HG02678 (cell line): ENCODE measurements around the gene MCTP2.

Source experiments
- ATAC-seq: cut with Tn5 transposase; IDR thresholded peaks from one replicate; pipeline ENCODE4 v1.9.1; 2021; ENCODE audit warnings: mild to moderate bottlenecking, moderate library complexity; ENCODE audit not compliant: unreplicated experiment

MCTP2 gene

DNA sequence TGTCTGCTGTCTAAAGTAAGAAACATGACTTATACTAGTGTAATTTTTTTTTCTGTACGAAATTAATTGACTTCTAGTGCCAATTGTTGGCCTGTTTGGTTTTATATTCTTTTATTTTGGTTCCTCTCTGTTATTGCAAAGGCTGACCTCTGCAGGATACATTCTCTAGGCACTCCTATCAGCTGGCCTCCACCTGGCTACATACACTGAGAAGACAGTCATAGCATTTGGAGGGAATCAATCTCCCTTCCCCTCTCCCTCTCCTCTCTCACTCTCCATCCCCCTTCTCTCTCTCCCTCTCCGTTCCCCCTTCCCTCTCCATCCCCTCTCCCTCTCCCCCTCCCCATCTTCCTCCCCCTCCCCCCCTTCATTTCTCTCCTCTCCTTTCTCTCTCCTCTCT is 116.7 kb downstream of the MCTP2 start:
- no peak for ATAC-seq

DNA sequence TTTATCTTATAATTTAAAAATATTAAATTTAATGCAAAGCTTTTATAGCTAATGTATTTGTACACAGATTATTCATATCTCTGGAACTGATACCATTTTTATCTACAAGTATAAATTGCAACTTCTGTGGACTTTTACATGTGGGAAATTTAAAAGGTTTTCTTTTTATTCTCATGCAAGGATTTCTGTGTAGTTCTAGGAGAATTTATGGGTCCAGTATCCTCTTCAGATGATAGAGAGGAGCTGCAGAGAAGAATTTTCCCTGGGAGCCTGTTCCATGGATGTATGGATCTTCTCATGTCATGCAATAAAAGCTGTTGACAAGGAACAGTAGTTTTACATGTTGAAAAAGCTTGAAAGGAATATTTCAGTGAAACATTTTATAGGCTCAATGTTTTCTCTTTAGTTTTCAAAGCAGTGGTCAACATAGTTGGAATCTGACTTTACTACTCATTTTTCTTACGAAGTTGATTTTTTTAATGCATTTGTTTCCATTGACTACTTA is 119.7 kb downstream of the MCTP2 start:
- no peak for ATAC-seq

DNA sequence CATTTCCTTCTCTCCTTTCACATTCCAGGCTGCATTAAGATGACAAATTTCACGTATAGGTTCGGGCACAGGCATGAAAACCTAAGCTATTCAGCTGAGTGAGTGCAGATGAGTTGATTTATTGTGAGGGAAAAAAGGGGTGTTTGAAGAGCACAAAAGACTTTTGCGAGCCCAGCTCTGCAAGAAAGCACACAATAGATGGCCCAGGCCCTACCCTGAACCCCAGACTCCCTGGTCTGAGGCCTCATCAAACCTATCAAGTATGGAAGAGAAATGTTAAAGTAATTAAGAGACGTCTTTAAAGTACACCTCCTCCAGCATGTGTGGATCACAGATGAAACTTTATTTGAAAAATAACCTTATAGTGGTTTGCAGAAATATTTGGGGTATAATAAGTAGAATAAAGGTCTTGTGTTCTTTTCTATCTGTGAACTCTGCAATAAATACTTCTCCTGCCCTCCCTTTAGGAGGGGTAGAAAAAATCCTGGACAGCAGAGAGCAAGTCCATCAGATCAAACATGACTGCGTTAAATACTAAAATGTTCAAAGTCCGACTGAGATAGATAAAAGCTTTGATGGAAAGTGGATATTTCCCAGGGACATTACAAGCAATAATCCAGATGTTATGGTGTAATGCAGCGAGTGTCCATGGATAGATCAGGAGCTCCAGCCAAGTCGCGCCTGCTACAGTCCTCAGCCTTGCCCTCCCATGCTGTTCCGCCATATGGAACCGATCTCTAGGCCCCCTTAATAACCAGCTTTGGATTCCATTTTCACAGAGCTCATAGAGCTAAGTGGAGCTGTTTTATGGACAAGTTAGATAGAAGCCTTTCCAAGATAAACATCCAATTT is 121.5 kb downstream of the MCTP2 start:
- no peak for ATAC-seq

DNA sequence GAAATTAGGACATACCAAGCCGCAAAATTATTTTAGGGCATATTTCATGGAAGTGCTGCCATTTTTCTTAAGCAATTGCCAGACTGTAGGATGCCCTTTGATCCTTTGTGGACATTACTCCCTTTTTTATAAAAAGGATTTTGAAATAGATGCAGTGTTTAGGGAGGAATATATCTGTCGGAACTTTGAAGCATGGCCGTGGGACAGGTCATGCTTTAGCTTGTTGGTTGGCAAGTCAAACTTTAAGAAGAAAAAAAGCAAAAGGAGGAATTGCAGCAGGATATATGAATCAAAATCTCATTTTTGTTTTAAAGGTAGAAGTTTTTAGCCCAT is 122.1 kb downstream of the MCTP2 start:
- no peak for ATAC-seq

DNA sequence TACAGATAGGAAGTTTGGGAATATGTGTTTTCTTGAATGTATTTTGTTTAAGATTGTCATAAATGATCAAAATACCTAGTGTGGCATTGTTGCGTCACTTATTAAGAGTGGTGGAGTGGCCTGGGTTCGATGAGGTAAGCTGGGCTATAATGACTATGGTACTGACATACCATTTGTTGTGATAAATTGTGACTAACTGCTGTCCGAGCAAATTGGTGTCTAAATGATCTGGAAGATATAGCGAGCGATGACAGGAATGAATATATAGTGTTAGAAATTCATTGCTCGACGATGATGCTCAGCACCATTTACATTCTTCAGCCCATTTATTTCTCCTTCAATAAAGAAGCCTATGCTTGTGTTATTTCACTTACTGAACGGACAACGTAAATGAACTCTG is 123.3 kb downstream of the MCTP2 start:
- ATAC-seq = no peak

DNA sequence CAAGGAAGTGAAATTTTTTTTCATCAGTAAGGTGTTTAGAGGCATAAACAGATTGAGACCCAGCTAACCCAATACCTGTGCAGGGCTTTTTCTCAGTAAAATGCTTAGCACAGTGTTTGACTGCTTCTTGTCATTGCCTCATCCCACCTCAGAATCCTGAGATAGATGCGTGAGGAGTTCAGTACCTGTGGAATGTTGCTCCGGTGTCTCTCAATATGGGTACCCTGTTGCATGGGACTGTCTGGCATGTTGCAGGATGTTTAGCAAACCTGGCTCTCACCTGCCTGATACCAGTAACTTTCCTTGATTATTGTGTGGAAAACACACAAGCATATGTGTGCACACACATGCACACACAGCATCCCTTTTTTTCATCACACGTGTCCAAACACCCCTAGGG is 128.4 kb downstream of the MCTP2 start:
- no peak for ATAC-seq

DNA sequence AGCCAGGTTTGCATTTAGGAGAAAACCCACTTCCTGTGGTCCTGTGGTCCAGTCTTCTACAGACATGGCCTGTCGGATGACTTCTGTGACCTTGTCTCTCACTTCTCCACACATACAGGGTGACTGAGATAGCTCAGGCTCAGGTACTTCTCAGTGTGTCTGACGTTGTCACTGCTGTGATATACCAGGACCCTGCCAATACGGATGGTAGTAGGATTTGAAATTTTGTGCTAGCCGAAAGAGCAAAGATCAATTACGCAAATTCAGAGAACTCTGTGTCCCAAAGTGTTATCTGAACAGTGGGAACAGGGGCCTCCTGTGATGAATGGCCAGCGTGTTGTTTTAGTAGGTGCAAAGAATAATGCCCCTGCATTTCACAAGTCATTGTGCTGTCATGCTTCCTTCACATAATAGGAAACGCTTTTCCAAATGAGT is 128.9 kb downstream of the MCTP2 start:
- no peak for ATAC-seq

DNA sequence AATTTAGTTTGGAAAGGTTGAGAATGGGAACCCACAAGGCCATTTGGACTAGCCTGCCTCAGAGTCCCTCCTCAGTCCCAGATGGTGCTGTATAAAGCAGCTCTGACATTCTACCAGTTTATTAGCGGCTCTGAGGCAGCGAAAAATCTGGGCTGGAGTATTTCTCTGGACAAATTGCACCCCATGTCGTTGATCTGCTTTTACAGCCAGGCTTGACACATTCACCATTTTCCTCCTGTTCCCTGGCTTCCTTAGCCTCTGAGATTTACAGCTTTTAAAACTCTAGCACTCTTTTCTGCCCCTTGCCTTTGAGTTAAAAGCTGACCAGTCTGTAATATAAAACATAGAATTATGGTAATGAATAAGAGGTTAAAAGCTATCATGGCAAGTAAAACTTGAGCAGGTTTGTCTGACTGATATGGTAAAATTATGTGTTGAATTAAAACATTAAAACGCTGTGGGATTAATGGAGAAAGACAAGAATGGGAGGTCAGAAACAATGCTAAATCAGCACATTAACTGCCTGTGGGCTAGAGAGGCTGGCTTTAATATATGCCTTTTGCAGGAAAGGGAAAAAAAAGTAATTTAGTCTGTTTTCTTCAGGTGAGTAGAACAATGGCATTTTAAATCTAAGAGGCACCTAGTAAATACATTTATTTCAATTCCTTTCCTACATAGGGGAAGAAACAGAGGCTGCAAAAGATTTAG is 131.2 kb downstream of the MCTP2 start:
- no peak for ATAC-seq

DNA sequence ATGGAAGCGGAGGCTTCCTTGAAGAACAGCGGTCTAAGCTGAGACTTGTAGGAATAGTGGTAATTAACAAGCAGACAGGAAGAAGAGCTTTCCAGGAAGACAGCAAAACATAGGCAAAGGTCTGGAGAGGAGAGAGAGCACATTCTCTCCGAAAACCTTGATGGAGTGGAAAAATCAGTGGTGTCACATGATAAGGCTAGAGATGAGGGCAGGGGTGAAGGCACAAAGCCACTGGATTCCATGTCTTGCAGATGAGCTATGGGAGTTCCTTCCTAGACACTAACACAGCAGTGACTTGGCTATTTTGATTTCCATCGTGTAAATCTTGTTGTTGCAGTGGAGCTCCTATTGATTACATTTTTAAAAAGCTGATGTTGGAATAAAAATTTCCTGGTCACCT is 132.0 kb downstream of the MCTP2 start:
- ATAC-seq = no peak

DNA sequence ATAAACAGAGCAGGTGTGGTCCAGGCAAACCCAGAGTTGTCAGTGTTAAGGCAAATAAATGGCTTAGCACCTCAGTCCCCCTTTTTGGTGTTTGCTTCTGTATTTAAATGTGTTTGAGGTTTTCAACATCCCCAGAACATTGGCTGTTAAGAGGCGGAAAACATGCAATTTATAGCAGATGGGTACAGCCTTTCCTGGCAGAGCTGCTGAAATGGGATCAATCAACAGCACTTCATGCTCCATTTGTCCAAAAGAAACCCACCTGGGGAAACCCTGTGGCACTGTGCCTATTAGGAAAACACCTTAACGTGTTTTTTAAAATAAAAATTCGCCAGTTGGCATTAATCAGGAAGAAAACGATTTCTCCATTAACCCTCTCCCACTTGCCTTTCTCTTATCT is 135.4 kb downstream of the MCTP2 start:
- ATAC-seq = no peak

DNA sequence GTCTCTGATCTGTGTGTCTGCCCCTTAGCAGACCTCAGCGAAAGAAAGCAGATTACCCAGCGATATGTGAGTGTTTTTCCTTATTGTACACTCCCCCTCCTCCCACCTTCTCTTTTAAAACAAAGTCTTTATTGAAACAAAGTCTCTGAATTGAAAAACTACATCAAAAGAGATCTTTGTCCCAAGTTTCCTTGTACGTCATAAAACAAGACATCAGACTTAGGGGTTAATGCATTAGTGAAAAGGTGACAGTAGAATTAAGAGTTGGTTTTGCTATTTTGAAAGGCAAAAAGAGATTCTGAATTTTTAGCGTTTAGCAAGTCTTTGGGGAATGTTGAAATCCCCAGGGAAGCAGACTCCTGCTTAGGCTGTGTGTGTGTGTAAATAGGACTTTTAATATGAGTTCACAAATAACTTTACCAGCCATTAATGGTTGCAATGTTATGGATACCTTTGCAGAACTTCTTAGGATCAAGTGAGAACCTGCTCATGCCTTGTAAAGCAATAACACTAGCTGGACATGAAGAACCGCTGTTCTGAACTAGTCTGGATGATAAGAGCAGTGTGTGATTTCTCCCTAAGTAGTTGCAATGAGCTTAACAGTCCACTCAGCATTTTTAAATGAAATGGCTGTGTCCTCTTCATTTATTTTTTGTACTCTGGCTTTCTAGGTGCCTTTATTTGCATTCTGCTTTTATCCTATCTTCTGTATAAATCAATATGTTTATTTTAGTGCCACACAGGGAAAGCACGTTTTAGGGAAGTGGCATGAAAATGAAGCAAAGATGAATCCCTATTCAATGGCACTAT is 136.6 kb downstream of the MCTP2 start:
- no peak for ATAC-seq

DNA sequence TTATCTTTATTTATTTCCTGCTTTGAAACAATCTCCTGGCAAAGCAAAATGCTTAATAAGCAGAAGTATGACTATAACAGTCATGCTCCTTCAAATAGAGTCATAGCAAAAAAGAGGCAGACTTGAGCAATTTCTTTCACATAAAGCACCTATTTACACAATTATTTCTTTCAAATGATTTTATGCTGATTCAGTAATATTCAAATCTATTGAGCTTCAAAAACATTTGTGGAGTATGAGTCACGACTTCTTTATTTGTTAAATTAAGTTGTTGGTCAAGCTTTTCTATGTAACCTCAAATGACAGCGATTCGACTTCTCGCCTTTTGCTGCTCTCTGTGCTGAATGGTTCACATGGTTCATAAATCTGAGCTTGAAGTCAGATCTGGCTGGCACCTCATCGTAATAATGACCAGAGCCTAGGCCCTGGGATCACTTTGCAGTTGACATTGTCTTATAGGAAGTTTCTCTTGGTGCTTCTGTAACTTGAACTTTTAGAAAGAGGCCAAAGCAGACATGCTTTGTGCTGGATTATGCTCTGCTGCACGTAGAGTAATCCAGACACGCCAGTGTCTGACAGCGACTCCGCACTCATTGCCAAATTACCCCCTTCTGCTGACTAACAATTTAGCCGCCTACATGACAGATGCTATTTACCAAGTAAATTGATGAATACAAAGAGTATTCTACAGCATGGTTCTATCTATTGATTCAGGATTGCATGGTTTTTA is 139.0 kb downstream of the MCTP2 start:
- no peak for ATAC-seq

DNA sequence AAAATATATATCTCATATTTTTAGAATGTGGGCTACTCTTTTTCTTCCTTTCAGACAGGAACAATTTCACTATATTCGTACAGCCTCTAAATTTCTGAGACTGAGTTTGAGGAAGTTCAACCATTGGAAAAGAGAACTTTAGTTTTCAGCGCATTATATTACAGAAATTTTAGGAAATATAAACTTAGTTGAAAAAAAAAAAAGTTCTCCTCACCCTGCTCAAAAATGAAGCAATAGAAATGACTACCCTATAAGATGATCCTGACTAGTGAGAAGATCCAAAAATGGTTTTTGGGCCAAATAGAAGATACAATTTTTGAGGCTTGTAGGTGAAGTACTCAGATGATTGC is 139.6 kb downstream of the MCTP2 start:
- ATAC-seq = no peak

DNA sequence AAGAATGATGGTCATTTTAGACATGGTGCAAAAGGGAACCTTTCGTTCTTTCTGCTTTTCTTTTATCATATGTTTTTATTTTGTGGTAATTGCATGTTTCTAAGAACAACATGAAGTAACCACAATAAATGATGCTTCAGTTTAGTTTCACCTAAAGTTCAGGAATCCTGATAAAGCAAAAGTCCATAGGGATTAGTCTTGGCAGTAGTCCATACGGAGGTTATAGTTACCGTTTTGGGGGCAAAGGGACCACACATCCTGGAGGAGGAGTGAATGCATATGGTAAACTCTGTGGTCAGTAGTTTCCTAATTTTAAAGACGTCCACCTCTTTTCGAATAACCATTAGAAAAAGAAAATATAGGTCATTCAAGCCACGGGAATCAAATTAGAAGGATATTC is 141.5 kb downstream of the MCTP2 start:
- no peak for ATAC-seq

DNA sequence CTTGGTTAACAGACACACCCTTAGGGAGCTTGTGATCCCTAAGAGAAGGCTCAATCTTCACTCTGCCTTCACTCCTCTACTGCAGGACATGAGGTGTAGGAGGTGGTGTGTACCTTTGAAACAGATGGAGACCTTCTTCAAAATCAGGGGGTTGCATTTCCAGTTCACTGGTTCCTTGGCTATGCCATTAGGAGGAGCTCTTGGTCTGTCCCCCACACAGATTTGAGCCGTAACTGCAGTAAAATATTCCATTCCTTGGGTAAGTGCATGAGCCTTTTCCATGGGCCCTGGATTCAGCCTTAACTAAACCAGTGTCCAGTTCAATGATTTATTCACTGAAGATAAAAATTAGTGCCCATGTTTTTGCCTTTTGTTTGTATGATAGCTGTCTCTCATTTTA is 144.6 kb downstream of the MCTP2 start:
- no peak for ATAC-seq

DNA sequence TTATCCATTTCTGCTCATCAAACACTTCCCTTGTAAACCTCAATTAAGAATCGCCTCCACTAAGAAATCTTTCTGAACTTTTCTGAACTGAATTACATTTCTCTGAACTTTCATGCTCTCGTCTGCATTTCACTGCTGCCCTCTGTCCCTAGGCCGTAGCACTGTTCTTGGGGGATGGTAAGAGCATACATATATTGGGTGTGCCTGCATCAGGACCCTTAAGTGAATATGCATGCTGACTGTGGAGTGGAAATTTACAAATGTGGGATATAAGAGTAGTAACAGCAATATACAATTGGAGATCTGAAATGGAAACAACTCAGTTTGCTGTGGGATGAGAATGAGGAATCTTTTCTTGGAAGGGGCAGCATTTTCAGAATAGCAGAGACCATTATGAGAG is 148.6 kb downstream of the MCTP2 start:
- ATAC-seq = no peak

DNA sequence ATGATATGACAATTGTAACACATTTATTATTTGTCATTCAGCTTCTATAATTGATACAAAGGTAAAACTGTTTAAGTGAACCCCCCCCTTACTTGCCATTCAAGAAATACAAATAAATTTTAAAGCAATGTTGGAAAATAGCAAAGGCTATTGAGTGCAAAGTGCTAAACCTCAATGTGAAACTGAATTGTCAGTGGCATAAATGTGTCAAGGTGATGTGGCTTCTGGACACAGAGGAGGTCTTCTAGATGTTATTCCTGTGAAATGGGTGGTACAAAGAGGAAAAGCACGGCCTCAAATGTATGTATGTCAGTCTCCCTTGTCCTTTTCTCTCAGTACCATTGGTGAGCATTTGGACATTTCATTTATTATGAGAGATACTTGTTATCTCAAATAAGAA is 149.4 kb downstream of the MCTP2 start:
- ATAC-seq = no peak

DNA sequence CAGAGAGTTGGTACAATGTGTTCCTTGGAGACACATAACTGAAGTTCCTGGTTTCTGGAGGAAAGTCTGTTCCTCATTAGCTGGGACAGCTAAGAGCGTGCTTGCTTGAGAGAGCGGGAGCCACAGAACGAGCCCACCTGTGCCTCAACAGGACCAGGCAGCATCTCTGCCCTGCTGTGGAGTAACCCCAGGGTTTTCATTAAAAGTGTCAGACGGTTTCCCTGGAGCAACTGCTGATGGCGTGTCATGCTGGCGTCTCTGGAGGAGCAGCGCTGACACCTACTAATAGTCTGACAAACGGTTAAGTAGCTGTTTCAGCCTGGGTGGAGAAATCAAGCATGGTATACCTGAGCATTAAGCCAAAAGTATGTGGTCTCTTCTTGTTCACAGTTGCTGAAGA is 150.0 kb downstream of the MCTP2 start:
- no peak for ATAC-seq

DNA sequence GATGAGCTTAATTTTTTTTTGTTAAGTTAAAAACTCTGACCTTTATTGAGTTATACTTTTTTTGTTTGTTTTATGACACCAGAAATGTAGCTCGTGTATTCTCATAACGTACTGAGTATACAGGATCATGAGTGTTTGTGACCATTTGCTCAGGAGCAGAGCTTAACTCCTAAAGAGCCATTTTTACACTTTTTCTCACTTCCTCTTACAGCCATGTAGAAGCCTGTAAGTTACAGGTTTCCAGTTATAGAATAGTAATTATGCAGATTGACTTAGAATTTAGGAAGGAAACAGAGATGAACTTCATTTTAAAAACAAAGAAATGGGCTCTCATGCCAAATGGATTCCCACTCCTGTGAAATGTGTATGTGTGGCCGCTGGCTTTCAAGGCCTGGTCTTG is 151.7 kb downstream of the MCTP2 start:
- ATAC-seq = no peak

DNA sequence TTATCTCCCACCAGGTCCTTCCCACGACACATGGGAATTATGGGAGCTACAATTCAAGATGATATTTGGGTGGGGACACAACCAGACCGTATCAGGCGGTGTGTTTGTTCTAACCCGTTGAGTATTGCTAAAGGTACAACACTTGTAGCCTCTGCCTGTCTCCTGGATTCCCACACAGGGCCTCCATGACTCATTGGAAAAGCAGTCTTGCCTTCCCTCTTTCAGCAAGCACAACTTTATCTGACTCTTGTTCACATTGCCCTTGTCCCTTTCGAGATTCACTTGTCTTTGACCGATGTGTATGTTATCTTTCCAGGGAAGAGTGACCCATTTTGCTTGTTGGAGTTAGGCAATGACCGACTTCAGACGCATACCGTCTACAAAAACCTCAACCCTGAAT is 152.3 kb downstream of the MCTP2 start:
- ATAC-seq = no peak

DNA sequence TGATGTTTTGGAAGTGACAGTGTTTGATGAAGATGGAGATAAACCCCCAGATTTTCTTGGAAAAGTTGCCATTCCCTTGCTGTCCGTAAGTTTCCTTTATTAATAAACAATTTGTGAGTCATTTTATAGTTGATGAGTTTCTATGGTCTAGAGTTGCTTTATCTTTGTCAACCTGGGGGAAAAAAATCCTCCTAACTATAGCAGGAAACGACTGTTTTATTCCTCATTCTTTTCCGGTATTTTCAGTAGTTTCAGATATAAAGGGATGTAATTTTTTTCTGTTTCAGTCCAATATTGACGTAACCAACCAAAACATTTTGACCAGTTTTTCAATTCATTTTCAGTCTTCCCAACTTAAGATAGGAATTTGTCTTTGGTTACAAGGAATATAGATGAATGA is 154.1 kb downstream of the MCTP2 start:
- ATAC-seq = no peak
